Body of pancreas (tissue), 4 donors: Measurements from ENCODE around the gene NAB2. TPM values are rescaled to one million over a fixed set of nuclear protein-coding genes. Genes with fewer than 3 reads are reported as not detected.

Experiments
- ATAC-seq: fragments of 150-250 bp; one replicate; pipeline ENCODE4 v1.9.1; 2016
- DNase-seq, 4 donors: peaks; one replicate each; pipeline ENCODE4 v3.0.0-alpha.2; 2019
- H3K27ac ChIP-seq, 4 donors: fragments of 200-600 bp; sonication (generic); 1 replicate in 3 of 4; 2 replicates in 1 of 4; pipeline versions ENCODE4 v1.5.1 to v1.6.1; 2016 to 2019; ENCODE audit warnings: mild to moderate bottlenecking in 1 of 4, mixed read lengths in 1 of 4, moderate library complexity in 1 of 4
- H3K27me3 ChIP-seq, 2 donors: fragments of 200-600 bp; sonication (generic); one replicate each; pipeline ENCODE4 v1.6.0; 2016; ENCODE audit warnings: mild to moderate bottlenecking in 1 of 2
- H3K36me3 ChIP-seq, 2 donors: fragments of 200-600 bp; sonication (generic); replicated peaks in 1 of 2; 2 replicates each; pipeline ENCODE4 v1.5.1; 2016; ENCODE audit warnings: low read depth in 2 of 2; ENCODE audit not compliant: insufficient read depth in 1 of 2
- H3K4me1 ChIP-seq: fragments of 200-600 bp; sonication (generic); one replicate; pipeline ENCODE4 v1.6.0; 2016
- H3K4me3 ChIP-seq, 2 donors: fragments of 200-600 bp; sonication (generic); 1 replicate in 1 of 2; 2 replicates in 1 of 2; pipeline ENCODE4 v1.5.1; 2016 to 2019
- H3K9me3 ChIP-seq, 3 donors: fragments of 200-600 bp; sonication (generic); 1 replicate in 2 of 3; 2 replicates in 1 of 3; pipeline ENCODE4 v1.5.1; 2016
- CTCF ChIP-seq, 7 experiments: fragments of 450-650 bp in 4 of 7; fragments of 200-600 bp in 3 of 7; sonication (generic) in 3 of 7; IDR thresholded peaks; one replicate each; pipeline ENCODE4 v1.5.1; 2016 to 2019; ENCODE audit warnings: antibody characterized with exemption in 7 of 7
- POLR2A ChIP-seq, 3 donors: fragments of 450-650 bp; IDR thresholded peaks; one replicate each; pipeline ENCODE4 v1.6.1; 2016; ENCODE audit warnings: antibody characterized with exemption in 3 of 3, mild to moderate bottlenecking in 2 of 3
- WGBS, 2 donors: methylation state at CpG; one replicate each; pipeline ENCODE4 v1.1.5; 2017; 5-methylcytosine and 5-hydroxymethylcytosine counted together
- intact Hi-C: fragments of 100-400 bp; cut with DNase I; formaldehyde crosslinking; loops from one replicate; pipeline ENCODE4 v1.15.1; 2023
- total RNA-seq, 2 donors: library from RNA; depleted of rRNA; stranded (reverse); fragments of >200 nt; gene quantifications; one replicate each; pipeline ENCODE4 v1.1.0, GENCODE V29; 2016

Gene NAB2
- total RNA-seq, 2 donors from 2014 or later: 4.0 to 7.3 TPM

- H3K36me3 ChIP-seq: peaks cover 0 to 10% of the 10 kb centered on the region in 2 donors
These were observed 4.7 kb downstream of the NAB2 start for GRCh38 chr12:57093415-57094207.

GRCh38 chr12:57094208-57095160, 5.6 kb downstream of the NAB2 start:
- Histone ChIP-seq H3K4me3 (no peak overlapping the region), H3K4me1 (peaks cover 24% of the 10 kb centered on the region), H3K27ac (peak overlapping the region in 1 of 4 donors; percentile 29), H3K36me3 (peaks cover 0 to 11% of the 10 kb centered on the region in 2 donors), H3K27me3 (no peaks in the 10 kb centered on the region), H3K9me3 (no peaks in the 10 kb centered on the region)
- intact Hi-C loops: no loop called here
- TF ChIP-seq POLR2A (IDR thresholded peaks at IDR 0.05) (no peak), CTCF (IDR thresholded peaks at IDR 0.05) (no peak)
- ATAC-seq (no peak), DNase-seq (no peak)
- 67% methylated on average over 15 of the region's 15 CpGs for WGBS, 2 donors

More at GRCh38 chr12:57093415-57094207, 4.7 kb downstream of the NAB2 start:
- peak in 6 of 7 experiments; percentile 40 to 65 (median 48) for TF ChIP-seq CTCF (IDR thresholded peaks at IDR 0.05)
- no peak for TF ChIP-seq POLR2A (IDR thresholded peaks at IDR 0.05)
- DNase-seq: peak; percentile 49 to 67 (median 60)
- 30 to 42% methylated on average over 10 to 19 of the region's 24 CpGs for WGBS, 2 donors
- intact Hi-C loops: no loop called here
- no peaks in the 10 kb centered on the region for H3K9me3 ChIP-seq
- no peaks in the 10 kb centered on the region for H3K27me3 ChIP-seq
- H3K4me3 ChIP-seq: no peak overlapping the region
- H3K27ac ChIP-seq: peak overlapping the region in 1 of 4 donors; percentile 29
- H3K4me1 ChIP-seq: peaks cover 26% of the 10 kb centered on the region
- peak; percentile 34 for ATAC-seq

- H3K4me3 ChIP-seq: no peak overlapping the region
- H3K36me3 ChIP-seq: peaks cover 0 to 13% of the 10 kb centered on the region in 2 donors
- H3K4me1 ChIP-seq: peaks cover 16% of the 10 kb centered on the region
- TF ChIP-seq POLR2A (IDR thresholded peaks at IDR 0.05) (no peak), CTCF (IDR thresholded peaks at IDR 0.05) (no peak)
- 85 to 86% methylated on average over 3 of the region's 3 CpGs for WGBS, 2 donors
- ATAC-seq (no peak), DNase-seq (no peak)
- no peaks in the 10 kb centered on the region for H3K9me3 ChIP-seq
- intact Hi-C loops: no loop called here
- no peak overlapping the region for H3K27ac ChIP-seq
- no peaks in the 10 kb centered on the region for H3K27me3 ChIP-seq
These were observed 6.5 kb downstream of the NAB2 start for GRCh38 chr12:57095440-57095839.

- no peak for TF ChIP-seq POLR2A (IDR thresholded peaks at IDR 0.05)
- no peak for TF ChIP-seq CTCF (IDR thresholded peaks at IDR 0.05)
- 66 to 93% methylated on average over 5 to 6 of the region's 6 CpGs for WGBS, 2 donors
- H3K4me3 ChIP-seq: no peak overlapping the region
- H3K27me3 ChIP-seq: no peaks in the 10 kb centered on the region
- H3K36me3 ChIP-seq: peaks cover 0 to 13% of the 10 kb centered on the region in 2 donors
- ATAC-seq (no peak), DNase-seq (no peak)
- H3K4me1 ChIP-seq: peaks cover 9% of the 10 kb centered on the region
- no peak overlapping the region for H3K27ac ChIP-seq
- intact Hi-C loops: no loop called here
- no peaks in the 10 kb centered on the region for H3K9me3 ChIP-seq
These were observed 7.2 kb downstream of the NAB2 start for GRCh38 chr12:57096099-57096572.
